Erythroblast (primary cell): ENCODE measurements around the gene MARCHF2.

Source experiments
- GATA1 ChIP-seq: IDR thresholded peaks from 2 replicates; pipeline ENCODE4 v1.6.1; 2011; ENCODE audit warnings: low read depth, mild to moderate bottlenecking, control low read depth, low read length, moderate library complexity
- POLR2A ChIP-seq: IDR thresholded peaks from 2 replicates; pipeline ENCODE4 v1.6.1; 2011; ENCODE audit warnings: mild to moderate bottlenecking, low read length

- TF ChIP-seq POLR2A (no peak), GATA1 (no peak)
Measured at GRCh38 chr19:8458380-8458779, 45.3 kb downstream of the MARCHF2 start.
